HG02981 (cell line): ENCODE measurements around the gene LRRC43.
"Not testable (repeated sequence)": the region's sequence is repeated elsewhere in the genome, so short reads cannot be mapped to it uniquely, and the experiment has no call there.

Experiments
- ATAC-seq: cut with Tn5 transposase; IDR thresholded peaks from one replicate; pipeline ENCODE4 v1.9.1; 2021; ENCODE audit warnings: mild to moderate bottlenecking, moderate library complexity; ENCODE audit not compliant: unreplicated experiment

Gene LRRC43

DNA sequence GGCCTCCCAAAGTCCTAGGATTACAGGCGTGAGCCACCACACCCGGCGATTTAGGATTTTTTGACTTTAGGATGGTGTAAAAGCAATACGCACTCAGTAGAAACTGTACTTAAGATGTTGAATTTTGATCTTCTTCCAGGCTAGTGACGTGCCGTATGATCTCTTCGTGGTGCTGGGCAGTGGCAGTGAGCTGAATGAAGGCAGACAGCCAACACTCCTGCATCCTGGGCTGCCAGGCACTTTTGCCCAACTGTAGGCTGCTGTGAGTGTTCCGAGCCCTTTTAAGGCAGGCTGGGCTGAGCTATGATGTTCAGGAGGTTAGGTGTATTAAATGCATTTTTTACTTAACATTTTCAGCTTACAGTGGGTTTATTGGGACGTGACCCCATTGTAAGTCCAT is 30.2 kb upstream of the LRRC43 start:
- ATAC-seq: no peak

DNA sequence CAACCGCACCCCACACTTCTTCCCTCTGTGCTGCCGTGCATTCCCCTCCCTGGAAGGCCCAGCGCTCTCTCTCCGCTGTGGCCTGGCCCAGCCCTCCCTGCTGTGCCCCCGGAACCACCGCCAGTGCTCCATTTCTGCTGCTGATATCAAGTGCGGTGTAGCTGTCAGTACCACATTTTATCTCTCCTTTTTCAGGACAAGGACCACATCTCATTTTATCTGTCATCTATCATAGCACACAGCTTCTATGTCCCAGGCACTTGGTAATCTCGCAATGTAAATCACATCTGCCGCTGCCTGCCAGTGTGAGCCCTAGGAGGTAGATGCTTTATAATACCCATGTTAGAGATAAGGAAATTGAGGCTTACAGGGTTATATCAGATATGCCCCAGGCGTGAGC is 27.2 kb upstream of the LRRC43 start:
- no peak for ATAC-seq

DNA sequence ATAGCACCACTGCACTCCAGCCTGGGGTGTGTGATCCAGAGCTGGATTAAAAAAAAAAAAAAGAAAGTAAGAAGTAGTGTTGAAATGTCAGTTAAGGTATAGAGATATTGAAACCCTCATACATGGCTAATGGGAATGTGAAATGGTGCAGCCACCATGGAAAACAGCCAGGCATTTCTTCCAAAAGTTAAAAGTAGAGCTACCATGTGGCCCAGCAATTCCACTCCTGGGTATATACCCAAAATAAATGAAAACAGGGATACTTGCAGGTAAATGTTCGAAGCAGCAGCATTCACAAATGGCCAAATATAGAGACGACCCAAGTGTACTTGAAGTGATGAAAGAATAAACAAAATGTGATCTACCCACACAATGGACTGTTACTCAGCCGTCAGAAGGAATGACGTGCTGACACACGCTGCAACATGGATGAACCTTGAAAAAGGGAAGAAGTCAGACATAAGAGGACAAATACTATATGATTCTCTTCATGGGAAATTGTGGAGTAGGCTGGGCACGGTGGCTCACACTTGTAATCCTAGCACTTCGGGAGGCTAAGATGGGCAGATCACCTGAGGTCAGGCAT is 24.1 kb upstream of the LRRC43 start:
- no peak for ATAC-seq

DNA sequence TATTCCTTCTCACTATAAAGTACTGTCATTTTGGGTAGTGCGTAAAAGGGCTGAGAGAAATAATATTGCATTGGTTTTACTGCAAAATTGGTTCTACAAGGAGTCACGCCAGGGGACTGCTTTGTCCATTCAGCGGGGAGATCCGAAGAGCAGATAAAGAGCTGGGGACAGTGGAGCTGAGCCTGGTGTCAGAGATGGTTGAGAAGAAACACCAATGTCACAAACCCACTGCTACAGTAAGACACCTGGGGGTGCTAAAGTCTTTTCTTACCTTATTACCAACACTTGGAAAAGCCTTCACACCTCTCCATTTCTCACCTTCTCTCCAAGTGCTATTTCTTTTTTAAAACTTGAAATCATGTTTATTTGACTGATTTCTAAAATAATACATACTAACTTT is 23.0 kb upstream of the LRRC43 start:
- ATAC-seq: no peak

DNA sequence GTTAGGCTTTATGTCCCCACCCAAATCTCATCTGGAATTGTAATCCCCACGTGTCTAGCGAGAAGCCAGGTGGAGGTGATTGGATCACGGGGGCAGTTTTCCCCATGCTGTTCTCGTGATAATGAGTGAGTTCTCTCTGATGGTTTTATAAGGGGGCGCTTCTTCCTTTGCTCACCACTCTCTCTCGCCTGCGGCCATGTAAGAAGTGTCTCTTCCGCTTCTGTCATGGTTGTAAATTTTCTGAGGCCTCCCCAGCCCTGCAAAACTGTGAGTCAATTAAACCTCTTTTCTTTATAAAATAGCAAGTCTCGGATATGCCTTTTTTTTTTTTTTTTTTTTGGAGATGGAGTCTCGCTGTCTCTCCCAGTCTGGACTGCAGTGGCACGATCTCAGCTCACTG is 22.2 kb upstream of the LRRC43 start:
- ATAC-seq: no peak

DNA sequence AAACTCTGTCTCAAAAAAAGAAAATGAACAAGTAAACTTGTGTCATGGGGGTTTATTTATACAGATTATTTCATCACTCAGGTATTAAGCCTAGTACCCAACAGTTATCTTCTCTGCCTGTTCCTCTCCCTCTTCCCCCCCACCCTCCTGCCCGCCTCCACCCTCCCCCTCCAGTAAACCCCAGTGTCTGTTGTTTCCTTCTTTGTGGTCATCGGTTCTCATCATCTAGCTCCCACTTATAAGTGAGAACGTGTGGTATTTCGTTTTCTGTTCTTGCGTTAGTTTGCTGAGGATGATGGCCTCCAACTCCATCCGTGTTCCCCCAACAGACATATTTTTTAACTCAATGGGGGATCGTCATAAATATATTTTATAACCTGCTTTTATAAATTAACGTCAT is 21.2 kb upstream of the LRRC43 start:
- ATAC-seq: no peak

DNA sequence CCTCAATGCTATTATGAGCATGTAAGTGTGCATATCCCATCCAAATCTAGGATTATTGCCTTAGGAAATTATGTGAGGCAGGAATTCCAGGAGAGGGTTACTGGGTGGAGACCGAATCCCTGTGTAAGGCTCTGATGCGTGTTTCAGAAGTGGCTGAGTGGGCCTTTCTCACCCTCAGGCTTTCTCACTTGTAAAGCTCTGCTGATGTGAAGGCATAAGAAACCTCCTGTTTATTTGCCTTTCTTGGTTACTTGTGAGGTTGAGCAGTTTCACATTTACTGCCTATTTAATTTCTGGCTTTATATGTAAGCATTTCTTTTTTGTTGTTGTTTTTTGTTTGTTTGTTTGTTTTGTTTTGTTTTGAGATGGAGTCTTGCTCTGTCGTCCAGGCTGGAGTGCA is 19.9 kb upstream of the LRRC43 start:
- ATAC-seq: no peak

DNA sequence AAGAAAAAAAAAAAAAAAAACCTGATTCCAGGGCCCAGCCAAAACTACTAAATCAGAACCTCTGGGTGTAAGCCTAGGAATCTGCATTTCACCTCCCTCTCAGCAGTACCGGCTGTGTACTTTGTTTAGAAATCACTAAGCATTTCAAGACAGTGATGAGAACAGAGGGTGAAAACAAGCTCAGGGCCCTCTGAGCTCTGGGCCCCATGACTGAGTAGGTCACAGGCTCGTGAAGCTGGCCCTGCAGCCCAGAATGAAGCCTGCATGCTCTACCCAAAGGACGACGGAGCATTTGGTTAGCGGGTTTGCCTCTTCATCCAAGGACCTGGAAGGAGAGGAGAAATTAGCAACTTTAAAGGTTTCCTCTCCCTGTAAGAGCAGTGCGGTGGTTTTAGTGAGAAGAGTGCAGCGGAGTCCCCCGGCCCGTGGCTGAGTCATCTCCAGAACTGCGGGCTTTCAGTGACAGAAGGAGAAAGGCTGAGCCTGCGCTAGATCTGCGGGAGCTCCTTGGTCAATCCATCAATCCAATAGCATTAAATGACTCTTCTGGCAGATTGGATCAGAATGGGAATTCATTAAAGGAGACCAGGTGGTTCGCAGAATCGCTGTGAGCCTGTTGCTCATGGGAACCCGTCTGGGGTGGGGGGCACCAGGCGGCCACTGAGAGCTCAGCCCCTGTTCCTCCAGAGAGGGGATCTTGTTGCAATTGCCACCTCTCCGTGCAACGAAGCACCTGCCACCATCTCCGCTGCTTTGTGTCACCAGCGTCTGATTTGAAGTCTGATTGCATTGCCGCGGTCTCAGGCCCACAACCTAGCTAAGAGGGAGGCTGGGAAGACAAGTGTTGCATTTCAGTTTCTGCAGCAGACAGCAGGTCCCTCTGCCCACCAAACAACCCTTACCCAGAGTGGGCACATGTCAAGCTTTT is 16.2 kb upstream of the LRRC43 start:
- ATAC-seq: no peak

DNA sequence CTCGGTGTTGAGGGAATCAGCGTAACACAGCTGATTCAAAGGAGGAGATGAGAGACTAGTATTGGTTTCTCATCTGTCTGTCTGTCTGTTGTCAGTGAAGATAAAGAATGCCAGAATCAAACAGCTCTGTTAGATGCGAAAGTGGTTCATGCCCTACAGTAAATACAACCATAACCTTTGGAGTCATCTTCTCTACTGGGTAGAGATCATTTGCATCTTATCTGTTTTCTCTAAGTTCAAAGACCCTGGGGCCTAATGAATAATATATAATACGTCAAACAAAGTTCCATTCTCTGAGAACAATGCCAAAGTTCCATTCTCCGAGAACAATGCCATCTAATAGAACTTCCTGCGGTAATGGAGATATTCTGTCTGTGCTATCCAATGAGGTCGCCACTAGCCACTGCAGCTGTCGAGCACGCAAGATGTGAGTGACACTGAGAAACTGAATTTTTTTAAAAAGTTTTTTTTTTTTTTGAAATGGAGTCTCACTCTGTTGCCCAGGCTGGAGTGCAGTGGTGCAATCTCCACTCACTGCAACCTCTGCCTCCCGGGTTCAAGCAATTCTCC is 15.5 kb upstream of the LRRC43 start:
- ATAC-seq: no peak

DNA sequence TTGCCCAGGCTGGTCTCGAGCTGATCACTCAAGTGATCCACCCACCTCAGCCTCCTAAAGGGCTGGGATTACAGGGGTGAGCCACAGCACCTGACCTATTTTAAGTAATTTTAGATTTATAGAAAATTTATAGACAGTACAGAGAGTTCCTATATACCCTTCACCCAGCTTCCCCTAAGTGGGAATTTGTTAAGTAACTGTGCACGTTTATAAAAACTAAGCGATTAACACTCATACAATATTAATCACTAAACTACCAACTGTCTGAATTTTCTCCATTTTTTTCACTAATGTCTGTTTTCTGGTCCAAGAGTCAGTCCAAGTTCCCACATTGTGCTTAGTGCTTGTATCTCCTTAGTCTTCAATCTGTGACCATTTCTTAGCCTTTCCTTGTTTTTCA is 14.4 kb upstream of the LRRC43 start:
- no peak for ATAC-seq

DNA sequence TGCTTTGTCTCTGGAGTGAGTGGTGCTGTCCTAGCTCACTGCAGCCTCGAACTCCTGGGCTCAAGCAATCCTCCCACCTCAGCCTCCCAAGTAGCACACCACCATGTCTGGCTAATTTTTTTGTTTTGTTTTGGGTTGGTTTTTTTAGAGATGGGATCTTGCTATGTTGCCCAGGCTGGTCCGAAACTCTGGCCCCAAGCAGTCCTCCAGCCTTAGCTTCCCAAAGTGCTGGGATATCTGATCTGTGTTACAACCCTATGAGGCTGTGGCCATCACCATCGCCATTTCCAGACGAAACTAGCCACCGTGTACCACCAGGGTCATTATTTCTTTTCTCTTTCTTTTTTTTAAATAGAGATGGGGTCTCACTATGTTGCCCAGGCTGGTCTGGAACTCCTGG is 11.5 kb upstream of the LRRC43 start:
- no peak for ATAC-seq

DNA sequence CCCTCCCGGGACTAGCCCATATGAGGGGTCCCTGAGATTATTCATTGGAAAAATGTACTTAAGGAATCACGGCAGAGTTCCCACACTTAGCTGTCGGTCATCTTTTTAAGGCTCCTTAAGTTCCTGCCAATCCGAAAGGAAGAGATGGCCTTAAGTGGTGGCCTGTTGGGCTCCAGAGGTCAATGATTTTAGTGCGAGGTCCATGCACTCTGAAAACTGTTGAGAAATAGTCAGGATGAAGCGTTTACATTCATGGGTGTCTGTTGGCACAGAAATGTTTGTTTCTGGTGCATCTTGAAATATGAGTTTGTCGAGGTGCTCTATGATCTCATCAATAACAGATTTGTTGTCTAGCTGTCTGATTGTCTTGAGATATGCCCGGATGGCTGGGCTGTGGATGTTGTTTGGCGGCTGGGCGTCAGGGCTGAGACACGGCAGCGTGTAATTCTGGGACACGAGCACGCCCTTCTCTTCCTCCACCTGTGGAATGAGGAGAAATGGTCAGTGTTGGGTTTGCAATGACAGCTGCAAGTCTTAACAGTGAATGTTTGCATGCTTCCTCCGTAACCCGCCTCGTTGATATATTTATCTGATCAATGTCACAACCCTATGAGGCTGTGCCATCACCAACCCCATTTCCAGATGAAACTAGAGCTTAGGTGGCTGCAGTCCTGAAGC is 10.5 kb upstream of the LRRC43 start:
- no peak for ATAC-seq

DNA sequence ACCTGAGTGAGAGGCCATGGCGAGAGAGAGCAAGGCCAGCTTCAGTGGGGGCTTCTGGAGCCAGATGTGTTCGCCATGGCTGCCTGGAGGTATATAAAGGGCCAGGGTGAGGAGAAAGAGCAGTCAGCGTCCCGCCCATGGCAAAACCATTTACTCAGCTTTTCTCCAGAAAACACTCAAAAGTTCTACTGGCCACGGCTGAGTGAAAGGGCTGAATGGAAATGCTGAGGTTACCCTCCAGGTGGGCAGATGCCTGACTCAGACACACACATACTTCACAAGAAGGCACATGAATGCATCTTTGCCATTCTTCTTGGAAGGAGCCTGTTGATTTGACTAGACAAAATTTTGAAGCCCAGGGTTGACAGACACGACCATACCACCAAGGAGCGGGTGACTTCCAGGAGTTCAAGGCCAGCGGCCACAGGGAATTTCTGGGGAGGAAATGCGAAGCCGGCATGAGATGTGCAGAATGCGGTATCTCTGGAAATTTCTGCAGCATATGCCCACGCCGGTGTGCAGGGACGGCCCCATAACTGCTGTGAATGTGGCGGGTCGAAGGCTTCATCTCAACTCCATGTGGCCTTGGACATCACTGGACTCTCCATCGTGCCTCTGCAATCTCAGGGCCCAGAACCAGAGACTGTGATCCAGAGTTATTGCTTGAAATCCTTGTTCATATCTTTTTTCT is 8.6 kb upstream of the LRRC43 start, which contains the start of gene IL31:
Gene IL31 (minus strand): TSS at position 67 of the 691 bp plus-strand sequence. CDS start 49 bp downstream, at position 18.
- ATAC-seq: no peak

DNA sequence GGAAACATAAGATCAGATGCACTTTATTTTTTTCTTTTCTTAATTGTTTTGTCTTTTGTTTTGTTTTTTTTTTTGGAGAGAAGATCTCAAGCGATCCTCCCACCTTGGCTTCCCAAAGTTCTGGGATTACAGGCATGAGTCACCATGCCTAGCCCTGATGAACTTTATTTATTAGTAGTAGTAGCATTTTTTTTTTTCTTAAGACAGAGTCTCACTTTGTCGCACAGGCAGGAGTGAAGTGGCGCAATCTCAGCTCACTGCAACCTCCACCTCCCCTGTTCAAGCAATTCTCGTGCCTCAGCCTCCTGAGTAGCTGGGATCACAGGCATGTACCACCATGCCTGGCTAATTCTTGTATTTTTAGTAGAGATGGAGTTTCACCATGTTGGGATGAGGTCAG is 6.5 kb upstream of the LRRC43 start:
- not testable (repeated sequence) for ATAC-seq

DNA sequence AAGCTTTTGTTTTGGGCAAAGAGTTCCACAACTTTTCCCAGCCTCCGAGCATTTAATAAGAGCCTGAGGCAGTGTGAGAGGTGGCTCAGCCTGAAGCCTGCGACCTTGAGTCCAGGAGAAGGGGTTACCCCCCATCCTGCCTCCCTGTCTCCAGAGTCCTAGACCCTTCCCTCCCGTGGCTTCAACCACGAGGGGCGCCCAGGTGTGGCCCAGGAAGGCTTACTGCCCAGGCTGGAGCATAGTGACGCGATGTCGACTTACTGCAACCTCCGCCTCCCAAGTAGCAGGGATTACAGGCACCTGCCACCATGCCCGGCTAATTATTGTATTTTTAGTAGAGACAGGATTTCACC is 641 bp downstream of the LRRC43 start:
- ATAC-seq: no peak

DNA sequence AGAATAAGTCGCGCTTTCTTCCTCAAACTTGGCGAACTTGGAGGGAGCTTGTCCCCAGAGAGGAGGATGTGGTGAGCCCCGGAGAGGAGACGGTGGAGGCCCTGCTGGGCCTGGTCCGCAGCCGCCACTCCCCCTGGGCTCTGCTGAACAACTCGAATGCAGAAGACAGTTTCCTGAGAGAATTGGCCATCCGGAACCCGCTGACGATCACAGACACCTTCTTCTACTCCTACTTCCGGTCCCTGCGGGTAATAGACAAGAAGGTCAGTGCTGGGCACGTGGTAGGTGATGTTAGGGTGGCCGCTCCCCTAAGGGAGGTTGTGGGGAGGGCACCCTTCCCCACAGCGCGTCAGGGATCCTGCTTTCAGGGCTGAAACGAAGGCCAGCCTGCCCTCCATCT is 1.6 kb downstream of the LRRC43 start:
- no peak for ATAC-seq

DNA sequence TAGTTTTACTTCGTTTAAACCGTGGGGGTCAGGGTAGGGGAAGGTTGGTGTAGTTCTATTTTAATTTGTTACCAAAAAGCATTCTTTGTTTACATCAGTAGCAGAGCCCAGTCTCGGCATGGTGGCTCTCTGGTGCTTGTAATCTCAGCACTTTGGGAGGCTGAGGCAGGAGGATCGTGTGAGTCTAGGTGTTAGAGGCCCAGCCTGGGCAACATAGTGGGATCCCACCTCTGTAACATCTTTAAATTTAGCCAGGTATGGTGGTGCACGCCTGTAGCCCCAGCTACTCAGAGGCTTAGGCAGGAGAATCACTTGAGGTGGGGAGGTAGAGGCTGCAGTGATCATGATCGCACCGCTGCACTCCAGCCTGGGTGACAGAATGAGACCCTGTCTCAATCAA is 2.2 kb downstream of the LRRC43 start:
- ATAC-seq: no peak

DNA sequence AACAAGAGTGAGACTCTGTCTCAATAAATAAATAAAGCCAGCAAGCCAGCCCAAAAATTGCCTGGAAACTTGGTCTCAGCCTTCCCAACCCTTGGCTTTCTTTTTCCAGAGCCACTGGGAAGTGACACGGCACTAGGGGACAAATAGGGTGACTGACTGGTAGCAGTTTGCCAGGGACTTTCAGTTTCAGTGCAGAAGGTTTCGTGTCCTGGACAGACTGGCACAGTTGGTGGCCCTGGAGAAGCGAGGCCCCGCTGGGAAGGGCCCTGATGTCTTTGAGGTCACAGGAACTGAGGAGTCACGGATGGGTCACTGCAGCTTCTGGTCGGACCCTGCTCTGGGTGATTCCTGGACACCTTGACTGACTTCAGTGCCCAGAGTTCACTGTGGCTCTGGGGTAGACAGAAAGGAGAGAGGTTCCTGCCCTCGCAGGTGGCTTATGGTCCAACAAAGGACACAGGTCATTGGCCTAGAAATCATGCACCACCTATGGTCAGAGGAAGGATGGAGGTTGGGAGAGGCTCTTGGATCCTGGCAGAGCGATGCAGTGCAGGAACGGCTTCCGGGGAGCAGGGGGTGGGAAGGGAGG is 2.7 kb downstream of the LRRC43 start:
- ATAC-seq: no peak

DNA sequence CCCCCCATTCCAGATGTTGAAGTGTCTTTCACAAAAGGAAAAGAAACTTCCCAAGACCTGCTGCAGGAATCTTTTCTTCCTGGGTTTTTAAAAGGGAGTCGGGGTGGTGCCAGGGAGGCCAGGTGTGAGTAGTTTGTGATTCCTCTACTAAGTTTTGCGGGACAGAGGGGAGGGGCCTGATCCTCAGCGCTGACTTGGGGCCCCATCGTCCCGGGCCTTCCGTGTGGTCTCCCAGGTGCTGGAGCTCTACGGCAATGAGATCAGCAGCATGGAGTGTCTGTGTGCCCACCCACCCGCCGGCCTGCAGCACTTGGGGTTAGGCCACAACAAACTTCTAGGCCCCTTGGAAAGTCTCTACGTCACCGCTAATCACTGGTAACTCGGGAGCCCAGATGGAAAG is 4.5 kb downstream of the LRRC43 start:
- ATAC-seq: no peak

DNA sequence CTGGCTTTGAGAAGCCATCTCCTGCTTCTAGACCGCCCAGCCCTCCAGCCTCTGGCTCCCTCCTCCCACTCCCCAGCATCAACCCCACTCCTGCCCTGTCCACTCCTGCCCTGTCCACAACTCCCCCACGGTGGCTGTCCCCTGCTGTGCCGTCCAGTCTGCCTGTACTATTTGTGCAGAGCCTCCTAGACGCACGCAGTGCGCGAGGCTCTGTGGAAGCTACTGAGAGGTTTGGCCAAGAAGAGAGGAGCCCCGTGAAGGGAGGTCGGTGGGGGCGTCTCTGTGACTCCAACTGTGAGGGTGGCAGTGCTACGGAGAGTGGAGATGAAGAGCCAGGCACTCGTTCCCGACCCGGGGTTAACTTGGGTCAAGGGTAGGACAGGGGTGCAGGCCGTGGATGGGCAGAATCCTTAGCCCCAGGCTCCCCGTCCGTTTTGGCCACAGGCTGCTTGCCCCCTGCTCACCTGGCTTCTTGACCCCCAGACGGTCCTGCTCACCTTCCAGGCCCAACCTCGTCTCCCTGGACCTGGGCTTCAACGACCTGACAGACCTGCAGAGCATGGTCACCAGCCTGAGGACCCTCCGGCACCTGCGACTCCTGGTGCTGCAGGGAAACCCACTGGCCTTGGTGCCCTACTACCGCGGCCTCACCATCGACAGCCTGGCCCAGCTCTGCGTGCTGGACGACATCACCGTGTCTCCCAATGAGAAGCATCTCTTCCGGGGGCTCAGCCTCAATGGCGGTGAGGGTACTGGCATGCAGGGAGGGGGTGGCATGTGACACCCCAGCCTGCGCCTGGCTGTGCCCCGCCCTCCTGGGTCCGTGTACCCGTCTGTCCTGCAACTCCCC is 6.9 kb downstream of the LRRC43 start:
- no peak for ATAC-seq
